ENCODE data around the gene MAGOH. TPM values are rescaled to one million over a fixed set of nuclear protein-coding genes. Genes with fewer than 3 reads are reported as not detected.

MAGOH gene
- total and polyA plus RNA-seq, 9 of the 15 experiments (the other 6 are each of a cell fraction or from before 2014, with no cell fraction given), result 102 to 342 (median 135) TPM

- no peak for TF ChIP-seq ZNF263 (CRISPR knock-in tag; IDR thresholded peaks at IDR 0.05; ENCODE audit: borderline replicate concordance)
- peak; percentile 70 for TF ChIP-seq ZNF316 (IDR thresholded peaks at IDR 0.05)
- peak; percentile 98 for TF ChIP-seq ZFX (CRISPR knock-in tag; IDR thresholded peaks at IDR 0.05)
- peak; percentile 99 for TF ChIP-seq CTBP1 (IDR thresholded peaks at IDR 0.05; ENCODE audit: borderline replicate concordance)
- peak; percentile 90 for TF ChIP-seq MAX (CRISPR knock-in tag; IDR thresholded peaks at IDR 0.05)
- TF ChIP-seq RBBP5 (IDR thresholded peaks at IDR 0.05; ENCODE audit: borderline replicate concordance, insufficient read depth, low read length, poor library complexity, severe bottlenecking), result peak; percentile 95
- no peak for TF ChIP-seq SMARCA5 (IDR thresholded peaks at IDR 0.05)
- peak; percentile 97 for TF ChIP-seq NRF1 (conservative IDR thresholded peaks at IDR 0.05 in 1 of 2, IDR thresholded peaks at IDR 0.05 in 1 of 2)
- peak; percentile 61; the same call in 1 of the 2 replicates for TF ChIP-seq CEBPG (CRISPR knock-in tag; IDR thresholded peaks at IDR 0.05)
- peak in 1 of 2 experiments; percentile 13; a peak in 1 of 4 replicates for TF ChIP-seq CEBPG (tag; conservative IDR thresholded peaks at IDR 0.05 in 1 of 2, IDR thresholded peaks at IDR 0.05 in 1 of 2)
- no peak; the same call in 1 of the 2 replicates for TF ChIP-seq CBFB (CRISPR knock-in tag; IDR thresholded peaks at IDR 0.05)
- TF ChIP-seq LEF1 (IDR thresholded peaks at IDR 0.05), result no peak
- TF ChIP-seq EP300 (IDR thresholded peaks at IDR 0.05; ENCODE audit: low read length), result peak; percentile 39; the same call in 1 of the 2 replicates
- 0 out of 2 replicates have a peak, but pooled peaks have one; percentile 58 for TF ChIP-seq RERE (CRISPR knock-in tag; IDR thresholded peaks at IDR 0.05; ENCODE audit: borderline replicate concordance)
- TF ChIP-seq ZNF282 (CRISPR knock-in tag; IDR thresholded peaks at IDR 0.05), result no peak
- TF ChIP-seq HMG20A (CRISPR knock-in tag; conservative IDR thresholded peaks at IDR 0.05), result no peak
- no peak; the same call in 1 of the 2 replicates for TF ChIP-seq ZNF57 (CRISPR knock-in tag; IDR thresholded peaks at IDR 0.05)
- no peak for TF ChIP-seq JUN (IDR thresholded peaks at IDR 0.05; ENCODE audit: borderline replicate concordance, low read depth, low read length)
- peak; percentile 84; the same call in 1 of the 2 replicates for TF ChIP-seq JUN (CRISPR knock-in tag; IDR thresholded peaks at IDR 0.05; ENCODE audit: borderline replicate concordance)
- peak; percentile 95 for TF ChIP-seq KDM5B (IDR thresholded peaks at IDR 0.05; ENCODE audit: insufficient replicate concordance, low read depth, low read length)
- TF ChIP-seq ZFP30 (CRISPR knock-in tag; IDR thresholded peaks at IDR 0.05; ENCODE audit: borderline replicate concordance), result no peak
- peak; percentile 78; the same call in 1 of the 2 replicates for TF ChIP-seq C11orf30 (IDR thresholded peaks at IDR 0.05; ENCODE audit: low read depth)
- no peak for TF ChIP-seq MTA2 (IDR thresholded peaks at IDR 0.05; ENCODE audit: low read depth)
- no peak for TF ChIP-seq NCOA4 (IDR thresholded peaks at IDR 0.05; ENCODE audit: partially characterized antibody)
- TF ChIP-seq ZNF551 (CRISPR knock-in tag; IDR thresholded peaks at IDR 0.05), result no peak
Observed at GRCh38 chr1:53220171-53220961, 18.0 kb downstream of the MAGOH start, which contains the start of gene CZIB (continued).

Measured in K562 (cell line).